Upper lobe of right lung (tissue), 1 donor: ENCODE measurements around the gene SETD1B. TPM values are rescaled to one million over a fixed set of nuclear protein-coding genes. Genes with fewer than 3 reads are reported as not detected.
A peak's percentile ranks its signal among the peaks of the same experiment; 100 is the strongest.
"Not testable (repeated sequence)": the region's sequence is repeated elsewhere in the genome, so short reads cannot be mapped to it uniquely, and the experiment has no call there.

Experiments
- ATAC-seq: fragments of 200-7000 bp; cut with Tn5 transposase; one replicate; pipeline ENCODE4 v1.9.1; 2020; ENCODE audit warnings: mild to moderate bottlenecking, moderate library complexity
- DNase-seq: peaks from one replicate; pipeline ENCODE4 v3.0.0-alpha.2; 2020
- H3K27ac ChIP-seq: fragments of 200-600 bp; one replicate; pipeline ENCODE4 v1.8.0; 2022
- H3K27me3 ChIP-seq: fragments of 200-600 bp; one replicate; pipeline ENCODE4 v1.8.0; 2022; ENCODE audit warnings: mild to moderate bottlenecking
- H3K36me3 ChIP-seq: fragments of 200-600 bp; one replicate; pipeline ENCODE4 v1.8.0; 2022
- H3K4me1 ChIP-seq: fragments of 200-600 bp; one replicate; pipeline ENCODE4 v1.8.0; 2022
- H3K4me3 ChIP-seq: fragments of 200-600 bp; one replicate; pipeline ENCODE4 v1.8.0; 2022; ENCODE audit warnings: mild to moderate bottlenecking
- H3K9me3 ChIP-seq: fragments of 200-600 bp; one replicate; pipeline ENCODE4 v1.8.0; 2022
- CTCF ChIP-seq: fragments of 200-600 bp; IDR thresholded peaks from one replicate; pipeline ENCODE4 v1.8.0; 2022; ENCODE audit warnings: antibody characterized with exemption
- intact Hi-C: fragments of 100-400 bp; cut with DNase I; formaldehyde crosslinking; loops from one replicate; pipeline ENCODE4 v1.11.0; 2022
- long read RNA-seq: library from polyadenylated mRNA; unstranded; transcript quantifications from one replicate; pipeline ENCODE4 v2.0.0, GENCODE V29; 2021
- total RNA-seq: library from RNA; stranded (reverse); fragmentation: NEBNext Ultra II Directional; extraction: Animal tissue kit (Norgen Biotek cat#: 25700); gene quantifications from one replicate; pipeline ENCODE4 v1.2.1, GENCODE V29; 2021
- donor health status: DM: no; HTN: yes; CAD: no; lungs with severe emphysema.

SETD1B gene
- 18.4 TPM for total RNA-seq
- long read RNA-seq, partial matches to known transcripts, result 3 of 8 reads
- long read RNA-seq, other reads (novel, unspliced or antisense), result 5 of 8 reads

- peak; percentile 20 for ATAC-seq
- H3K9me3 ChIP-seq, result no peaks in the 10 kb centered on the region
- DNase-seq, result peak; percentile 83
- no peaks in the 10 kb centered on the region for H3K27me3 ChIP-seq
- peaks cover 27% of the 10 kb centered on the region for H3K4me1 ChIP-seq
- no peak for TF ChIP-seq CTCF
- peak within 1 kb of the TSS; percentile 71 for H3K4me3 ChIP-seq
- peak within 1 kb of the TSS; percentile 100 for H3K27ac ChIP-seq
- intact Hi-C loops, result no loop called here
- peaks cover 20% of the 10 kb centered on the region for H3K36me3 ChIP-seq
Observed at GRCh38 chr12:121803861-121804416, at the start of gene SETD1B. TSS of gene SETD1B (plus strand) at chr12:121804009. CDS start at chr12:121804738, 729 bp downstream.

DNA sequence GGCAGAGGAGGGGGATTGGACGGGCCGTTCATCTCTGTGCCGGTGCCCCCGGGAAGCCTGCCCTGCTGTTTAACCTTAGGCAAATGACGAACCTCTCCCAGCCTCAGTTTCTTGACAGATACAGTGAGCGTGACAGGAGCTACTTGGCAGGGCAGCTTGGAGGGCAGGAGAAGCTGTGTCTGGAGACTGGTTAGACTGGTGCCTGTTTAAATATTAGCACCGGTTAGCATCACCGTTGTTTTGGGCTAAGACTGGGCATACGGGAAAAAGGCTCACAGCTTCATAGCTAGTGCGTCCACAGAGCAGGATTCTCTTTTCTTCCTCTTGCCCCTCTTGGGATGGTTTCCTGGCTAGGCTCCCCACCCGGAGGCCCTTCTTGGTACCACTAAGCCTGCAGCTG is 49.0 kb upstream of the SETD1B start:
- H3K27ac ChIP-seq, result no peak overlapping the region
- H3K27me3 ChIP-seq, result no peaks in the 10 kb centered on the region
- intact Hi-C loops, result no loop called here
- TF ChIP-seq CTCF, result no peak
- no peak for DNase-seq
- H3K36me3 ChIP-seq, result no peaks in the 10 kb centered on the region
- H3K4me3 ChIP-seq, result no peak overlapping the region
- ATAC-seq, result no peak
- H3K9me3 ChIP-seq, result no peaks in the 10 kb centered on the region
- H3K4me1 ChIP-seq, result peaks cover 3% of the 10 kb centered on the region

GRCh38 chr12:121755591-121755990 is 48.2 kb upstream of the SETD1B start:
- no peak for ATAC-seq
- Histone ChIP-seq H3K4me3 (no peak overlapping the region), H3K36me3 (no peaks in the 10 kb centered on the region), H3K27me3 (no peaks in the 10 kb centered on the region), H3K27ac (no peak overlapping the region), H3K9me3 (no peaks in the 10 kb centered on the region), H3K4me1 (peaks cover 3% of the 10 kb centered on the region)
- intact Hi-C loops, result no loop called here
- DNase-seq, result no peak
- TF ChIP-seq CTCF, result no peak

GRCh38 chr12:121758536-121758935 is 45.3 kb upstream of the SETD1B start:
- DNase-seq, H3K9me3 ChIP-seq, intact Hi-C loops, ATAC-seq, H3K27ac ChIP-seq, H3K4me1 ChIP-seq, H3K4me3 ChIP-seq, H3K27me3 ChIP-seq, H3K36me3 ChIP-seq: not testable (repeated sequence)

GRCh38 chr12:121762269-121762668 is 41.5 kb upstream of the SETD1B start:
- no peaks in the 10 kb centered on the region for H3K4me1 ChIP-seq
- H3K27ac ChIP-seq, result no peak overlapping the region
- intact Hi-C loops, result no loop called here
- no peak overlapping the region for H3K4me3 ChIP-seq
- no peaks in the 10 kb centered on the region for H3K9me3 ChIP-seq
- ATAC-seq (peak; percentile 33), DNase-seq (no peak)
- no peak for TF ChIP-seq CTCF
- H3K36me3 ChIP-seq, result no peaks in the 10 kb centered on the region
- no peaks in the 10 kb centered on the region for H3K27me3 ChIP-seq

DNA sequence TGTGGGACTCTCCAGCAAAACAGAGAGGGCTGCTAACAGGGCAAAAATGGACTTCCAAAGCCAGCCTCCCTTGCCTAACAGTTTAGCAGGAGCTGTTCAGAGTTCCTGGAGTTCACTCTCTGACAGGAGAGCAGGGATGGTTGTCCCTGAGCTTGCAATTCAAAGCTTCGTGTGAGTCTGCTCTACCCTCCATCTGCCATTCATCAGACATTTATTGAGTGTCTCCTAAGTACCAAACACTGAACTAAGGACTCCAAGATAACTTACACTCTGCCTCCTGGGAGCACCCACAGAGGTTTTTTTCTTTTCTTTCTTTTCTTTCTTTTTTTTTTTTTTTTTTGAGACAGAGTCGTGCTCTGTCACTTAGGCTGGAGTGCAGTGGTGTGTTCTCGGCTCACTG is 39.0 kb upstream of the SETD1B start:
- H3K9me3 ChIP-seq, result no peaks in the 10 kb centered on the region
- no peaks in the 10 kb centered on the region for H3K27me3 ChIP-seq
- no peak overlapping the region for H3K27ac ChIP-seq
- TF ChIP-seq CTCF, result no peak
- no peaks in the 10 kb centered on the region for H3K4me1 ChIP-seq
- no peaks in the 10 kb centered on the region for H3K36me3 ChIP-seq
- no peak for DNase-seq
- ATAC-seq, result no peak
- H3K4me3 ChIP-seq, result no peak overlapping the region
- intact Hi-C loops, result no loop called here
